Dermis blood vessel endothelial cell (primary cell): ENCODE measurements around the gene NAMPT. TPM values are rescaled to one million over a fixed set of nuclear protein-coding genes. Genes with fewer than 3 reads are reported as not detected.
"Not testable (repeated sequence)": the region's sequence is repeated elsewhere in the genome, so short reads cannot be mapped to it uniquely, and the experiment has no call there.

Experiments used
- DNase-seq: peaks from one replicate; pipeline ENCODE4 v3.0.0; 2010
- total RNA-seq: library from RNA; depleted of rRNA; stranded (reverse); fragments of >200 nt; gene quantifications from 2 replicates; pipeline ENCODE4 v1.2.3, GENCODE V29; 2014

Gene NAMPT
- total RNA-seq, 1 donor from 2014 or later: 288 TPM

DNA sequence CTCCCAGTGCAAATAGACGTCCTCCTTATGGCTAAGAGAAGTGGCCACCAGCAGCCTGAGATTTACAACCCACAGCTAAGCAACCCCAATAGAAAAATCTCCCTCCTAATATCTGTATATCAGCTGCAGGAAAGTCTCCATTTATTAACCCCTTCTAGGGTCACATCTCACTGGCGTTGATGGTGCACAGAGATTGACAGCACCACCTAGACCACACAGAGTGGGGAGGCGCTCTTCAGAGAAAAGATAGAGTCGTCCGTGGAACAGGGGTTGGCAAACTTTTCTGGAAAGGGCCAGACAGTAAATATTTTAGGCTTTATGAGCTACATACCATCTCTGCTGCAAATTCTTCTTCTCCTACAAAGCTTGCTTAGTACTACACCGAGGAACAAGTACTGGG, 60.0 kb downstream of the NAMPT start:
- no peak for DNase-seq

DNA sequence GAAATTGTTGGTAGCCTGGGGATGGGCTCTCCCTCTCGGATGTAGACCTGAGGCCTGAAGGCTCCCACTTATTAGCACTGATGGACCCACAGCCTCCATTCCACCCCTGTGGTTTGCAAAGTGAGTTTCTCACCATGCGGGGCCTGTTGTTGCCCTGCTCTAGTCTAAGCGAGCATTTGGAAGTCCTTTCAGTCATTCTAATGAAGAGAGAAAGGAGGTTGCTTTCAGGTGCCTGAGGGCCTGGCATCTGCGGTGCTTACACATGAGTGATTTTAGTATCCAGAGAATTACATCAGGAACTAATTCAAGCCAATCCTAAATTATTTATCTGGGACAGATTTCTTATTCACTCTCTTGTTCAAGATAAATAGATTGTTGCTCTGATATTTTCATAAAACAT, 61.6 kb downstream of the NAMPT start:
- no peak for DNase-seq

DNA sequence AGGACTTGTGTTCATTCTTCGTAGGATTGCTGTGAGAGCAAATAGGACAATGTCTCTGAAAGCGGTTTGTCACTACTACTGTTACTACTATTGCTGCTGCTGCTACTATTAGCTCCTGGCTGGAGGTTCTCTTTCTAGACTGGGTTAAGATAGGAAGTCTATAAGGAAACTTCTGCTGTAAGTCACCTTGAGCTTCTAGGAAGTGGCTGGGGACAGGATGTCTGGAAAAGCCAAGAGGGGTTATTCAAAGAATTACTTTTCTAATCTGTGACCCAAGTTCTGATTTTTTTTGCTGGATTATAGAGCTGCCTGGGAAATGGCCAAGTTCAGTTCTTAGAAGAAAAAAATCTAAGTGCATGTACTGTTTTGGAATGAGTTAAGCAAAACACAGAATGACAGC, 62.2 kb downstream of the NAMPT start:
- DNase-seq: peak; percentile 28

DNA sequence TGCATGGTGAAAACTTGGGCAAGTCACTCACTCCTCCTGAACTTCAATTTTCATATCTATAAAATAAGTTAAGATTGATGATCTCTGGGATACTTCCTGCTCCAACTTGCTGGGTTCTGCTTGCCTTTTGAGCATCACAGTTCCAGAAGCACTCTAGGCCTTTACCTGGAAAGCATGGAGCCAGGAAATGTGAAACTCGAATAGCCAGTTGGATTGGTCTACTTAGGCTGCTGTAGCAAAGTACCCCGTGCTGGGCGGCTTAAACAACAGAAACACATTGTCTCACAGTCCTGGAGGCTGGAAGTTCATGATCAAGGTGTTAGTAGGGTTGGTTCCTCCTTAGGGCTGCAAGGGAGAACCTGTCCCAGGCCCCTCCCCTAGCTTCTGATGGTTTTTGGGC, 64.5 kb downstream of the NAMPT start:
- DNase-seq: no peak

DNA sequence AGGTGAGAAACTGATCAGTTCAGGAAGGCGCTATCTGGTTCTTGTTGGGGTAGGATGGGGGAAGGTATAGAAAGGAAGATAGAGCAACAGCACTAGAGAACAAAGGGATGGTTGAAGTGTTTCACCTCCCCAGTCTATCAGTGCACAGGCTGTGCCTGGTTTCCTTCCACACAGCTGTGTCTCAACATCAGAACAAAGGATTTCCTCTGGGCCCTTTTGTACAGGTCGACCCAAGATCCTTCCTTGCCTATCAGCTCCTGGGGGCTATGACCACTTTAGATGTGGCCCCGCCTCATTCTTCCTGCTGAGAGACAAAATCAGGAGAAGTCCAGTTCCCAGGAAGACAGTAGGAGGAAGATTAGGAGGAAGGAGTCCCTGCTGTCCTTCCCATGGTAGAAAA, 65.6 kb downstream of the NAMPT start:
- peak; percentile 65 for DNase-seq

DNA sequence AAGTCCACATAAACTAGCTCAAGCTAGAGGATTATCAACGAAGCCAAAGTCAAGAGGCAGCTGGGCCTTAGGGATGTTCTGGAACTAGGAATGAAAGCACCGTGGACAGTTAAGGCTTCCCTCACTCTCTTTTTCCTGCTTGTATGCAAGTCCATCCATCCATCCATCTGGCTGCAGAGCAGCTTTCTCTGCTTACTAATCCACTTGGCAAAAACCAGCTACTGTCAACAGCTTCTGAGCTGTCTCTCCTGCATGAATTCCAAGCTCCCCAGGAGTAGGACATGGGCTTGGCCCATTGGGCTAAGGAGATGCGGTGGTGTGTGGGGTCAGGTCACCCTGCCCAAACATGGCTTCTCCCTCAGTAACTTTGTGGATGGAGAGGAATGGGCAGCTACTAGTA, 66.2 kb downstream of the NAMPT start:
- no peak for DNase-seq

DNA sequence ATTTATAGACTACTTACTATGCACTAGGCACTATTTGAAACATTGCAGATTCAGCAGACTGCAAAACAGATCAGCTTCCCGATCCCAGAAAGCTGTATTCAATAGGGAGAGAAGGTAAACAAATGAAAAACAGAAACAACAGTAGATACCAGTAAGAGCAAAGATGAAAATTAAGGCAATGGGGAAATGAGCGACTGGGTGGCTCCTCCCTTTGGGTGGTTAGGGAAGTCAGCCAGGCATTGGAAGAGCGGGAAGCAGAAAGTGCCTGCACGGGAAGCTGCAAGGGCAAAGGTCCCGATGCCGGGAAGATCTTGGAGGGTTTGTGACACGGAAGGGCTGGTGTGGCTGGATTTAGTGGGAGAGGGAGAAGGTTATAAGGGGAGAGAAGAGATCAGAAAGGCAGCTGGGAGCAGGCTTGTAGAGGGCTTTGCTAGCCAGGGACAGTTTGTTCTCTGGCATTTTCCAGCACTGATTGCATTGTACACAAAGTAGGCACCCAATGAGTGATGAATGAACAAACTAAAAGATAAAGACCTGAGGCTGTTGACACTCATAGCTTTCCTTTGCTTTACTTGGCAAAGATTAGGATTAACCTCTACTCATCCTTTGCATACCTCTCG, 67.8 kb downstream of the NAMPT start:
- DNase-seq: peak; percentile 86

DNA sequence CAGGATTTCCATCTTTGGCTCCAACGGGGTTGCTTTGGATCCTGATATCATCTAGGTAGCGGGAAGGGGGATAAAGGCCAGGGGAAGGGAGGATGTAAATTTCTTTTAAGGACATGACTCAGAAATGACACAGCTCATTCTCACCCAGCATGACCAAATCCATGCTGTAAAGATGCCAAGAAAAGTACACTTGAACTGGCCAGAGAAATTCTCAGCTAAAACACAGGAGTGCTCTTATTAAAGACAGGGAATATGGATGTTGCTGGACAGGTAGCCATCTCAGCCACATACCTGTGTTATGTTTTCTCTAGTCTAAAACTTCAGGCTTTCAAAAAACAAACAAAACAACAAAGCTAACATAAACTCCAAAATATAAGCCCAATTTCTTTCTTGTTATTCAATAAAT, 68.3 kb downstream of the NAMPT start:
- DNase-seq: peak; percentile 98

DNA sequence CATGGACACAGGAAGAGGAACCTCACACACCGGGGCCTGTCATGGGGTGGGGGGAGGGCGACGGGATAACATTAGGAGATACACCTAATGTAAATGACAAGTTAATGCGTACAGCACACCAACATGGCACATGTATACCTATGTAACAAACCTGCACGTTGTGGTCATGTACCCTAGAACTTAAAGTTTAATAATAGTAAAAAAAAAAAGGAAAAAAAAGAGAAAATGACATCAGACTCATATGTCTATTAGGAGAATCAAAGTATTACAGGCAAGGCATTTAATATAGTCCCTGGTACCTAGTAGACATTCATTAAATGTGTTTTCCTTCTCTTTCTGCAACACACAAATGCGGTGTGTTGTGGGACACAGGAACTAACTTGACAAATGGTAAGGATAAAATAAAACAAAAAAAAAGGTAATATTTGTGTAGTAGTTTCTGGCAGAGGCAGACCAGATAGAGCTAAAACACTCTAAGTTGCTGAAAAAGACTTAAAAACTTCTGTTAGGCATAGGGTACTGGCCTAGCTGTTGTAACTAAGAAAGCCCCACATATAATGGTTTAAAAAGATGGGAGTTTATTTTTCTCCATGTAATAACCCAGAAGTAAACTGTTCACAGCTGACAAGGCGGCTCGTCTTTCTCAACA, 68.8 kb downstream of the NAMPT start:
- no peak for DNase-seq

DNA sequence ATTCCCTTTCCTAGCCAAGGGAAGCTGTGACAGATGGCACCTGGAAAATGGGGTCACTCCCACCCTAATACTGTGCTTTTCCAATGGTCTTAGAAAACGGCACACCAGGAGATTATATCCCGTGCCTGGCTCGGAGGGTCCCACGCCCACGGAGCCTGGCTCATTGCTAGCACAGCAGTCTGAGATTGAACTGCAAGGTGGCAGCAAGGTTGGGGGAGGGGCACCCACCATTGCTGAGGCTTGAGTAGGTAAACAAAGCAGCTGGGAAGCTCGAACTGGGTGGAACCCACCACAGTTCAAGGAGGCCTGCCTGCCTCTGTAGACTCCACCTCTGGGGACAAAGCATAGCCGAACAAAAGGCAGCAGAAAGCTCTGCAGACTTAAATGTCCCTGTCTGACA, 75.8 kb downstream of the NAMPT start:
- DNase-seq: not testable (repeated sequence)

DNA sequence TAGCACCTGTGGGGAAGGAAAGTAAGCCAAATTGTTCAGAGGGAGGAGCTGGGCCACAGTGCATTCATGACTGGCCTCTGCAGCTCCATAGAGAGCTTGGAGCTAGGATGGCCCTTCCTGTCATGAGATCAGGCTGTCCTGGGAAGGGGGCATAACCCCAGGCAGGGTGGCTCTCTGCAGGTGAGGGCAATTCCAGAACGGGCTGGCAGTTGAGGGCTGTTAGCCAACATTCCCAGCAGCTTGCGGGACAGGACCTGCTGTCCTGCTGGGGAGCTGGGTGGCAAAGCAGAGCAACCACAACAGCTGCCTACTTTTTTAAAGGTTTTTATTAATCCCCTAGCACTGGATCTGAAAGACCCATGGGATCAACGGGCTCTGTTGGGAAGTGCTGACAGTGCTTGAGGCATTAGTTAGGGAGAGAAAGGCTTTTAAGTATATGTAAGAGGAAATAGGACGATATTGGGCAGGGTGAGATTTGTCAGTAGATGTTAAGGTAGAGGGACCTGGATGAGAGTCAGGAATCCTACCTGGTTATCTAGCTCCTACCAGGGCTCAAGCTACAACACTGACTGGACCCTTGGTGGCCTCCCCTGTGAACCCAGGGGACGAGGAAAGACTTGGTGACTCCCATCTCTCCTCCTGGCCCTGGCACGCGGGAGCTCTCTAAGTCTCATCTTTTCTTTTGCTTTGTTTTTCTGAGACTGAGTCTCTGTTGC, 77.8 kb downstream of the NAMPT start:
- DNase-seq: no peak

DNA sequence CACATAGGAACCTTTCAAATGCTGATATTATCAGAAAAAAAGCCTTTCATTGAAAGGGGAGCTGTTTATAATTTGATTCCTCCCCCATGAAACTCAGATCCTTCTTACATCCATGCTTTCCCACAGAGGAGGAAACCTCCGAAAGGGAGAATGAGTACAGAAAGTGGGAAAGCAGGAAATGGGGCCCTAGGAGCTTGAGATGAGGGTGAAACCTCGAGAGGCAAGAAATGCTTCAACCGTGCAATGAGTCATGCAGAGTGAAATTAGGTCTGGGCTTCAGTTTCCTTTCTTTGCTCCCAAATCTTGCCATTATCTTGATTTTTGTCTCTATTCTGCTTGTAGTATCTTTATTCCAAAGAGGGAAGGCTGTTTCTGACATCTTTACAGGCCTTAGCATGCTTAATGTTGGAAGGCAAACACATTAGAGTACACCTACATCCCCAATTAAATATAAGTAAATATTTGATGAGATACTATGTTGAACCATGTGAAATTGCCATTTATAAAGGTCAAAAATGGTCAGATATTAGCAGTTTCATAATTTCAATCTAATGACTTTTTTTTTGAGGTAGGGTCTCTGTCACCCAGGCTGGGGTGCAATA, 79.1 kb downstream of the NAMPT start:
- DNase-seq: no peak

DNA sequence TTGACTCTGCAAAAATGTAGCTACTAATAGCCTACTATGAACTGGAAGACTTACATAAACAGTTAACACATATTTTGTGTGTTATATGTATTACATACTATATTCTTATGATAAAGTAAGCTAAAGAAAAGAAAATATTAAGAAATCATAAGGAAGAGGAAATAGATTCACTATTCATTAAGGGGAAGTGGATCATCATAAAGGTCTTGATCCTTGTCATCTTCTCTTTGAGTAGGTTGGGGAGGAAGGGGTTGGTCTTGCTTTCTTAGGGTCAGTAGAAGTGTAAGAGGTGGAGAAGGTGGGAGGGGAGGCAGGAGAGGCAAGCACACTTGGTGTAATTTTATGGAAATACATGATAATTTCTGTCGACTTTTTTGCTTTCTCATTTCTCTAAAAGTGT, 81.3 kb downstream of the NAMPT start:
- DNase-seq: no peak

DNA sequence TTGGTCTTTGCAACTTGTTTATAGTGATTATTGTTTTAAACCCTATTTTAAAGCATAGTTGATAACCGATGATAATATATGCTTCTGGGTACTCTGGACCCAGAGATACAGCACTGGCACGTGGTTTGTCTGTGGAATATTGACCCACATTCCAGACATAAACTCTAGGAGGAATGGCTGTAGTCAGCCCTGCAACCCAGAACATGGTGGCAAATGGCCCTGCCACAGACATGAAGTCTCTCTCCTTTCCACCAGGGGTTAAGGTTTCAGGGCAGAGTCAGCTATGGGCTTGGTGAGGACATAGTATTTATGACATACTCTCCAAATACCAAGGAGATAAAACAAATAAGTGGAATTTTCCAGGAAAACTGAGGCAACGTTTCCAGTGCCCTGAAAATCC, 83.6 kb downstream of the NAMPT start:
- DNase-seq: no peak

DNA sequence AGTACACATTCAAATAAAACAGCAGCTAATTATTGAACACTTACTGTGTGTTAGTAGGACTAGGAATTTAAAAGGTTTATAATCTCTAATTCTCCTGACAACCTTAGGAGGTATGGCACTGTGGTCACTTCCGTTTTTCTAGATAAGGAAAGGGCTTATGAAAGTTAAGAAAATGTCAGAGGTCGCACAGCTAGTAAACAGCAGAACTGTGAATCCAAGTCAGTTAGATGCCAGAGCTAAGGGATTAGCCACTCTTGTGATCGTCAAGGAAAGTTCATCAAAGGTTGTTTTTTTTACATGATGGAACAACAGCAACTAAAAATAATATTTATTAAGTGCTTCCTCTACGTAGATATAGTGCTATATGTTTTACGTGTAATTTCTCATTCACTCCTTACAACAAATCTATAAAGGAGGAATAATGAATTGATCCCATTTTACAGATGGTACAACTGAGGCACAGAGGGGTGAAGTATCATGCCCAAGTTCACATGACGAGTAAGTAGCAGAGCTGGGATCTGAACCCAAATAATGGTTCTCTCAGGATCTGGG, 84.9 kb downstream of the NAMPT start:
- no peak for DNase-seq

DNA sequence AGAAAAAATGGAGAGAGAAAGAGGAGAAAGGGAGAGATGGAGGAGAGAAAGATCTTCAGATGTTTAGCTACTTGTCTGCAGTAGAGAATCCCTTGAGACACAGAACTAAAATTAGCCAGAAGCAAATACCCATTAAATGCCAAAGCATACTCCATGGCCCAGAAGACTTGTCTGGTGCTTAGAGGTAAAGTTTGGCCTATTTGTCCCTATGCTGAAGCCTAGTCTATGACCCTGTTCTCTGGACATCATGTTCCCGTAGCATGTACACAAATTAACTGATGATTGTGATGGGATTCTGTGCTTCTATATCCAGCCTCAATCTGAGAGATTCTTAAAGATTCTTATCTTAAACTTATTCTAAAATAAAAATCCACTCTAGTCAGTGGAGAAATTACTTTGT, 85.8 kb downstream of the NAMPT start:
- no peak for DNase-seq

Other genes starting within 250 kb of the NAMPT start
- 92.7 and 133 TPM in 2 replicates for gene SYPL1, start 172.7 kb downstream of the NAMPT start, total RNA-seq